Psoas muscle (tissue), 8 donors: ENCODE results near the gene FLNC. TPM values are rescaled to one million over a fixed set of nuclear protein-coding genes. Genes with fewer than 3 reads are reported as not detected.
A peak's percentile ranks its signal among the peaks of the same experiment; 100 is the strongest.

Source experiments
- ATAC-seq, 4 donors: fragments of 200-7000 bp; cut with Tn5 transposase; one replicate each; pipeline ENCODE4 v1.9.1; 2020; ENCODE audit warnings: moderate library complexity in 3 of 4, mild to moderate bottlenecking in 2 of 4
- DNase-seq, 2 donors: peaks; one replicate each; pipeline ENCODE4 v3.0.0-alpha.2; 2020
- H3K27ac ChIP-seq: fragments of 200-600 bp; one replicate; pipeline ENCODE4 v1.8.0; 2022
- H3K27me3 ChIP-seq, 3 donors: fragments of 200-600 bp in 1 of 3; one replicate each; pipeline versions ENCODE4 v1.6.1 to v1.8.0; 2013 to 2022; ENCODE audit warnings: low read length in 2 of 3, mild to moderate bottlenecking in 2 of 3, moderate library complexity in 1 of 3; ENCODE audit not compliant: insufficient read depth in 3 of 3
- H3K36me3 ChIP-seq, 2 donors: fragments of 200-600 bp in 1 of 2; one replicate each; pipeline versions ENCODE4 v1.6.1 to v1.8.0; 2013 to 2022; ENCODE audit warnings: low read depth in 1 of 2, mild to moderate bottlenecking in 1 of 2, moderate library complexity in 1 of 2; ENCODE audit not compliant: insufficient read depth in 1 of 2
- H3K4me1 ChIP-seq: fragments of 200-600 bp; one replicate; pipeline ENCODE4 v1.8.0; 2022
- H3K4me3 ChIP-seq: fragments of 200-600 bp; one replicate; pipeline ENCODE4 v1.8.0; 2022; ENCODE audit warnings: mild to moderate bottlenecking
- H3K9me3 ChIP-seq: fragments of 200-600 bp; one replicate; pipeline ENCODE4 v1.8.0; 2022
- WGBS, 3 donors: extraction: QIAGEN DNeasy Blood & Tissue Kit; methylation state at CpG; one replicate each; pipeline versions ENCODE4 v1.1.6 to v1.1.7; 2013; 5-methylcytosine and 5-hydroxymethylcytosine counted together
- intact Hi-C, 2 donors: fragments of 100-400 bp; cut with DNase I; formaldehyde crosslinking; loops; one replicate each; pipeline versions ENCODE4 v1.11.0 to v1.14.2; 2022
- polyA plus RNA-seq, 3 donors: library from polyadenylated mRNA; stranded (reverse); fragments of 200-250 nt; gene quantifications; one replicate each; pipeline ENCODE4 v1.2.3, GENCODE V29; 2013
- total RNA-seq, 4 donors: library from RNA; stranded (reverse); fragmentation: NEBNext Ultra II Directional in 2 of 4; extraction: Animal tissue kit (Norgen Biotek cat#: 25700) in 2 of 4; gene quantifications; one replicate each; pipeline versions ENCODE4 v1.2.1 to v1.2.4, GENCODE V29; 2021 to 2023
- TF ChIP-seq, protein P1 (sequence below): fragments of 200-600 bp; IDR thresholded peaks from one replicate; pipeline ENCODE4 v1.8.0; 2022; ENCODE audit warnings: antibody characterized with exemption
- donor health status: healthy with polysubstance abuse.
- donor health status: DM: no; HTN: no; CAD: no; lungs with moderate emphysema.
- donor health status: Bipolar disorder and iron deficiency.
- donor health status: healthy.
- donor health status: DM: yes; HTN: yes; CAD: no.
- donor health status: DM: no; HTN: no; CAD: no.
- donor health status: DM: no; HTN: no; CAD: no.
- donor health status: DM: yes; HTN: yes; CAD: no.

Gene FLNC
- total and polyA plus RNA-seq, 7 donors: 1,080 to 6,311 (median 4,011) TPM

- peak in 1 of 2 donors; percentile 40 for DNase-seq
- TF ChIP-seq, protein P1, sequence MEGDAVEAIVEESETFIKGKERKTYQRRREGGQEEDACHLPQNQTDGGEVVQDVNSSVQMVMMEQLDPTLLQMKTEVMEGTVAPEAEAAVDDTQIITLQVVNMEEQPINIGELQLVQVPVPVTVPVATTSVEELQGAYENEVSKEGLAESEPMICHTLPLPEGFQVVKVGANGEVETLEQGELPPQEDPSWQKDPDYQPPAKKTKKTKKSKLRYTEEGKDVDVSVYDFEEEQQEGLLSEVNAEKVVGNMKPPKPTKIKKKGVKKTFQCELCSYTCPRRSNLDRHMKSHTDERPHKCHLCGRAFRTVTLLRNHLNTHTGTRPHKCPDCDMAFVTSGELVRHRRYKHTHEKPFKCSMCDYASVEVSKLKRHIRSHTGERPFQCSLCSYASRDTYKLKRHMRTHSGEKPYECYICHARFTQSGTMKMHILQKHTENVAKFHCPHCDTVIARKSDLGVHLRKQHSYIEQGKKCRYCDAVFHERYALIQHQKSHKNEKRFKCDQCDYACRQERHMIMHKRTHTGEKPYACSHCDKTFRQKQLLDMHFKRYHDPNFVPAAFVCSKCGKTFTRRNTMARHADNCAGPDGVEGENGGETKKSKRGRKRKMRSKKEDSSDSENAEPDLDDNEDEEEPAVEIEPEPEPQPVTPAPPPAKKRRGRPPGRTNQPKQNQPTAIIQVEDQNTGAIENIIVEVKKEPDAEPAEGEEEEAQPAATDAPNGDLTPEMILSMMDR: no peak
- intact Hi-C loops: no loop called here
- peaks cover 0 to 17% (median 4%) of the 10 kb centered on the region in 3 donors for H3K27me3 ChIP-seq
- H3K4me3 ChIP-seq: no peak overlapping the region
- no peaks in the 10 kb centered on the region for H3K36me3 ChIP-seq
- H3K4me1 ChIP-seq: no peaks in the 10 kb centered on the region
- no peak for ATAC-seq
- WGBS, 3 donors: 52 to 66% (median 60%) methylated on average over 11 to 14 of the region's 14 CpGs
- H3K27ac ChIP-seq: no peak overlapping the region
- H3K9me3 ChIP-seq: no peaks in the 10 kb centered on the region
These were observed 56.4 kb downstream of the FLNC start for GRCh38 chr7:128886391-128887168.

- DNase-seq: no peak
- intact Hi-C loops: no loop called here
- 79 to 88% (median 84%) methylated on average over 7 of the region's 7 CpGs for WGBS, 3 donors
These were observed 57.2 kb downstream of the FLNC start for GRCh38 chr7:128887169-128888038.

DNA sequence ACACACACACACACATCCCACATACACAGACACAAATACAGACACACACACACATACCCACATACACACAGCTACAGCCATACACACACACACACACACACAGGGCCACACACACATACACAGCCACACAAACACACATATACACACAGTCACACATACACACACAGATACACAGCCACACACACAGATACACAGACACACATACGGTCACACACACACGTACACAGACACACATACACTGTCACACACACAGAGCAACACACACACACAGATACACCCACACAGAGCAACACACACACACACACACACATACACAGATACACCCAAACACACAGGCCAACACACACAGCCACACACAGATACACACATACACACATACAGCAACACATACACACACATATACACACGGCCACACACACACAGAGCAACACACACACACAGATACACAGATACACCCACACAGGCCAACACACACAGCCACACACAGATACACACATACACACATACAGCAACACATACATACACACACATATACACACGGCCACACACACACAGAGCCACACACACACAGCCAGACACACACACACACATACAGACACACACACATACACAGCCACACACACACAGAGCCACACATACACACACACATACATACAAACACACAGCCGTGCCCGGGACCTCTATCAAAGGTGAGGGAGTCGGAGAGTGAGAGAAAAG, 58.0 kb downstream of the FLNC start:
- ATAC-seq (no peak), DNase-seq (no peak)
- Histone ChIP-seq H3K9me3 (no peaks in the 10 kb centered on the region), H3K4me3 (no peak overlapping the region), H3K27ac (no peak overlapping the region), H3K4me1 (no peaks in the 10 kb centered on the region), H3K36me3 (no peaks in the 10 kb centered on the region), H3K27me3 (peaks cover 0 to 20% (median 4%) of the 10 kb centered on the region in 3 donors)
- intact Hi-C loops: no loop called here
- TF ChIP-seq, protein P1: no peak
- 83 to 91% (median 90%) methylated on average over 7 of the region's 7 CpGs for WGBS, 3 donors

More at GRCh38 chr7:128887169-128888038, 57.2 kb downstream of the FLNC start:
- H3K4me3 ChIP-seq: no peak overlapping the region
- H3K4me1 ChIP-seq: no peaks in the 10 kb centered on the region
- H3K27ac ChIP-seq: no peak overlapping the region
- peaks cover 0 to 20% (median 4%) of the 10 kb centered on the region in 3 donors for H3K27me3 ChIP-seq
- no peaks in the 10 kb centered on the region for H3K9me3 ChIP-seq
- TF ChIP-seq, protein P1: no peak
- ATAC-seq: no peak
- no peaks in the 10 kb centered on the region for H3K36me3 ChIP-seq

- ATAC-seq: no peak
- Histone ChIP-seq H3K27ac (no peak overlapping the region), H3K36me3 (no peaks in the 10 kb centered on the region), H3K4me1 (no peaks in the 10 kb centered on the region), H3K9me3 (no peaks in the 10 kb centered on the region), H3K27me3 (peaks cover 0 to 20% (median 4%) of the 10 kb centered on the region in 3 donors), H3K4me3 (no peak overlapping the region)
- TF ChIP-seq, protein P1: no peak
- intact Hi-C loops: no loop called here
- DNase-seq: no peak
- 79 to 83% (median 80%) methylated on average over 11 of the region's 11 CpGs for WGBS, 3 donors
These were observed 58.5 kb downstream of the FLNC start for GRCh38 chr7:128888756-128889095.
